HG02870 (cell line): Measurements from ENCODE around the gene WDR1.

Experiments
- ATAC-seq: cut with Tn5 transposase; IDR thresholded peaks from one replicate; pipeline ENCODE4 v1.9.1; 2021; ENCODE audit warnings: mild to moderate bottlenecking, moderate library complexity; ENCODE audit not compliant: unreplicated experiment

The WDR1 gene

GRCh38 chr4:10114607-10115006 is 2.0 kb downstream of the WDR1 start:
- ATAC-seq = no peak

GRCh38 chr4:10114147-10114546 is 2.5 kb downstream of the WDR1 start:
- no peak for ATAC-seq

- ATAC-seq = no peak
These were observed 3.1 kb downstream of the WDR1 start for GRCh38 chr4:10113362-10114047.

GRCh38 chr4:10112658-10113284 is 3.8 kb downstream of the WDR1 start:
- no peak for ATAC-seq

DNA sequence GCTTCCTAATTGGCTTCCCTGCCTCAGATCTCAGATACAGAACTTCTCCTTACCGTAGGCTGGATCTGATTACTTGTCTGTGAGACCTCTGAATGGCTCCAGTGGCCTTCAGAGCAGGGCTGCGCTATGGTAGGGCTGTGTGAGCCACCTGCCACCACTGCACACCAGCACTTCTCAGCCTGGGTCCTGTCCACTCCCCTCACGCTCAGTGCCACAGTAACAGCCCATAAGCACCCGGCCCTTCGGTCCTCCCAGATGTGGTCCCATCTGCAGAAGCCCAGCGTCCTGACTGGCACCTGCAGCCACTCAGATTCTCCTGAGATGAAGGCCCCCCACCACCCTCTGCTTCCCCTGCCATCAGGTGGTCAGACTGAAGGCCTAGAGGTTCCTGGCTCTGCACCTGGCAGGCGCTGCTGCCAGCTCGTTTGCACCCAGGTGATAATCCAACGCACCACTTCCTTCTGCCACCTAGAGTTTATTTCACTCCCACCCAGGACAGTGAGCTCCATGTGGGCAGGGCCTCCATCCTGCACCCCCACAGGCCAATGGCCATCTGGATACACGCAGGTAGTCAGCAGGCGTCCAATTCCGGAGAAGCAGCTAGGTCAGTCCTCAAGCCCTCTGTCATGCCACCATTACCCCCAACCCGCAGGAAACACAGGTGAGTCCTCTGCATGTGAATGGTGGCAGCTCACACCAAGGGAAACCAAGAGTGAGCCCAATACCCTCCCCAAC is 5.4 kb downstream of the WDR1 start:
- ATAC-seq = no peak

DNA sequence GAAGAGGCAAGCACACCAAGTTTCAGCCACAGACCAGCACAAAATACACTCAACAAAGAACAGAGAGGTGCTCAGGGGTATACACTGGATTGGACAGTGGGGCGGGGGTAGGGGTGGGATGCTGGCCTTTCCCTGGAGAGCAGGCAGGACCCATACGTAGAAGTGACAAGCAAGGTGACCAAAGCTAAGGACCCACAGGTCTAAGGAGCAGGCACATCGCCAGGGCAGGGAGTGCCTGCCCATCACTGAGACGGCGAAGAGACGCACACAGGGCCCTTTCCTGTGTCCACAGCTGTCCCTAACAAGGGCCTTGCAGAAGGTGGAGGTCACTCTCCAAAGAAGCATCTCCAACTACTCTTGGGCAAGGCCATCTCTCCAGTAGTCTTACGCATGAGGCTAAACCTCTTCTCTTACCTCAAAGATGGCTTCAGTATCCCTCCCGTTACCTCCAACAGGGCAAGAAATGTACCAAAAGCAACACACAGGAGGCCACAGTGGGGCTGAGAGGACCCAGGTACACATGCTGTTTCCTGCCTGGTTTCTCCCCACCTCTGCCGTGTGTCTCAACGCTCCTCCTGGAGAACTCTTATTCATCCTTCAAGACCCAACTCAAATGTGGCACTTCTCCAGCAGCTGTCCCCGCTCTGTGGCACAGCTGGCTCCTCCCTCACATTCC is 6.5 kb downstream of the WDR1 start:
- ATAC-seq = no peak

DNA sequence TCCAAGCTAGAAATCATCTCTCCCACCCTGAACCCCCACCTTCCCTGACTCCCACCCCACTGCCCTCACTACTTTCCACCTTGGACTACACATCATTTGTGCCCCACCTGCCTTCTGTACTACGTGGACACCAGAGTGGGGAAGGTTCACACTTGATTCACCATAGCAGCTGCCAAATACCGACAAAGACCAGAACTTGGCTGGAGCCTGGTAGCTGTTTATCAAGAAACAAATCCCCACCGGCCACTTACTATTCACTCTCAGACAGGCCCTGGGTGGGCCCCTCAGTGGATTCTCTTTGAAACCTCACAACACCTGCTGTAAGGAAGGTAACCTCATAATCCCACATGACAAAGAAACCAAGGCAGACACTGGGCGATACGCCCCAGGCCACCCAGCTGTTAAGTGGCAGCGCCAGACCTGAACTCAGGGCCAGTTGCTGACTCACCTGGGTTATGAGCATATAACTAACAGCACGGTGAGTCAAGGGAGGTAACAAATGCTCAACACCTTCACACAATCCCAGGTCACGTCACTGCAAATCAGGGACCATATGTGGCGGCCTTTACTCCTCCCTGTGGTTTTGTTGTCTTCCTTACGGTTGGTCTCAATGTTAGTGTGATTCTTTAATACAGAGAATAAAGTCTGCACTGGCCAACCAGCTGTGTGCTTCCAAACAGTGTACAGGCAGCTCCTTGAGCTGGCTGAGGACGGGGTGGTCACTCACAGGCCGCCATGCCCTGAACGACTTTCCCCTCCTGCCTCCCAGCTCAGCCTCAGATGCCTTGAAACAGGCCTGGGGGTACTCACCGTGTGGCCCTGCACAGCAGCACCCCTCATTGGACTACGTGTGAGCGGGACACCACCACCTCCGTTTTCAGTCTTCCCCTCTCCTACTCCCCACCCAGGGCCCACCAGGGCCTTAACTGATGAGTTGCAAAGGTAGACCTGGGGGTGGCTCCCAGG is 7.5 kb downstream of the WDR1 start:
- no peak for ATAC-seq

DNA sequence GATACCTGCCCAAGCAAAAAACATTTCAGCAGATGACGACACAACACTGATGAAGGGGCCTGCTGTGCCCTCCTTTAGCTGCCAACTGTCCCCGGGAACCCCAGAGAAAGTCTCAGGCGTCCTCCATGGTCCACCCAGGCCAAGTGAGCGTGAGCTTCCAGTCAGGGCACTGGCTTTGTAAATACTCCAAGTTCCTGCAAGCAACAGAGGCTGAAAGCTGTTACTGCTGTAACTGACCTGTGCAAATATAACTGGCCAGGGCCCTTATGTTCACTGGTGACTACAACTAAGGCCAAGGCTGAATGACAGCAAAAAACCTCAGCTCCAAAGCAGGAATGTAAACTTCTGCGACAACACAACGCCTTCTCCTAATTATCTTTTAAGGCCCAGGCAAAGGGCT is 8.2 kb downstream of the WDR1 start:
- no peak for ATAC-seq

DNA sequence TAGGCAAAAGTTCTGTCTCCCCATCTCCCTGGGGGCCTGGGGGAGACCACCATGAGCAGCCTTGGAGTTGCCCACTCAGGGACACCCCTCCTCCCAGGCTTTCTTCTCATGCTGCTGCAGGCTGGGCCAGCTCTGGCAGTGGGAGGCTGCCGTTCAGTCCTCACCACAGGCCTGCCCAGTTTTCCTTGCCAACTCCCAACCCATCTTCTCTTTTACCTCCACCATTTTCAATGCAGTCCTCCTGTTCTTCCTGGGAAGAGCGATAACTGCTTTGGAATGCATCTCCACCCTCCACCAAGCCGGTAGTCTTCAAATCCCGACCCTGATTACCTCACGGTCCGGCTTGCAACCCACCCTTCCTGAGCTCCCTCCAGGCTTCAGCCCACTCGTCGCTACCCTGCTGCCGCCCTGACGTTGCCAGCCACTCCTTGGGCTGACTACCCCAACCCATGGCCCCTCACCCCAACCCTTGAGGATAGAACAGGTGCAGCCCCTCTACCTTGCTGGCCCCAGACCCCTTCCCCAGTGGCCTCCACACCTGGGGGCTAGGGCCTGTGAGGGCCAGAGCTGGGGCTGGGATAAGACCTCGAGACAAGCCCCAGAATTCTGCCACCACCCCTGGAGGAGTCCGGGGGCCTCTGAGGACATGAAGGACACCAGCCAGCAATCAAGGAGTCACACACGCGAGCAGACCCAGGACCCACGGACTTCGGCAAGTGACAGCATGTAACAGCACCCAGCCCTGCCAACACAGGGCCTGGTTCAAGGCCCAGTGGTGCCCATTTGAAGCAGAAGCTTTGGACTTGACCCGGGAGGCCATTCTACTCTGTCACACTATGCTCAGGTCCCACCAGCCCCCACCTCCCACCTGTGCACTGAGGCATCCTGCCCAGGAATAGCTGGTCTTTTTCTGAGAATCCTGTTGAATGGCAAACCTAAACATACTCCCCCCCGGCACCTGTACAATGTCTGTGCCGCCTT is 9.2 kb downstream of the WDR1 start:
- ATAC-seq = no peak

DNA sequence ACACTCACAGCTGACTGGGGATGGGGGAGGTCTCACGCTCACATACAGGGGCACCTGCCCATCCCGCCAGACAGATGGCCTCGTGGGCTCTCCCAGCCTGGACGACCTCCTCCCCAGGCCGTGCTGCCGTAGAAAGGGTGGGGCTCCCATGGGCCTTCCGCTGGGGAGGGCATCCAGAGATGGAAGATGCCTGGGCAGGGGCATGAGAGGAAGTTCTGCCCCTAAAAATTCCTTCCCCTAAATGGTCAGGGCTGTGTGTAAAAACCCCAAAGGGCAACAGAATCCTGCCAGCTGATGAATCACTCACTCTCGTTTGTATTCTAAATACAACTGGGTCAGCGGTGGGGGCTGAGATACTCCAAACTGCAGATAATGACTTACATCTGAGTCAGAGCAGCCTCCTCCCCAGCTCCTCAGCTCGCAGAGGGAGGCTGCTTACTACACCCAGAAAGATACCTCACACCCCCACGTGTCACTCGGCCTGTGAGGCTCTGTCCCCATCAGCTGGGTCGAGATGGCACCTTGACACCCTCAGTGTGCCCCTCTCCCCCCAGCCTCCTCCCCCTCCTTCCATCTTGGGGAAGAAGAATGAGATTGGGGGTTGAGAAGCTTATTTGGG is 10.1 kb downstream of the WDR1 start:
- peak; percentile 48 for ATAC-seq

- ATAC-seq = no peak
These were observed 10.7 kb downstream of the WDR1 start for GRCh38 chr4:10105920-10106319.

- no peak for ATAC-seq
These were observed 11.2 kb downstream of the WDR1 start for GRCh38 chr4:10105421-10105820.

DNA sequence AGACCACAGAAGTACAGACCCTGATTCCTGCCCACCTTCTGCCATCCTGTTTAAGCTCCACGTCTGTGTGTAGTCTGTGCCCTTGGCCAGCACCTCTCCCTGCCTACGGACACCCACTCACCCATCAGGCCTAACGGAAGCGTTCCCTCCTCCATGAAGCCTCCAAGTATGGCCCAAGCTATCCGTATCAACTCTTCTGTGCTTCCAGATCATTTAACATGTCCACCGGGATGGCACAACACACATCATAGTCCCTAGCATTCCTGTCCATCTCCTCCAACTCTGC is 11.7 kb downstream of the WDR1 start:
- ATAC-seq = no peak

GRCh38 chr4:10104211-10104990 is 12.2 kb downstream of the WDR1 start:
- ATAC-seq = peak; percentile 46

DNA sequence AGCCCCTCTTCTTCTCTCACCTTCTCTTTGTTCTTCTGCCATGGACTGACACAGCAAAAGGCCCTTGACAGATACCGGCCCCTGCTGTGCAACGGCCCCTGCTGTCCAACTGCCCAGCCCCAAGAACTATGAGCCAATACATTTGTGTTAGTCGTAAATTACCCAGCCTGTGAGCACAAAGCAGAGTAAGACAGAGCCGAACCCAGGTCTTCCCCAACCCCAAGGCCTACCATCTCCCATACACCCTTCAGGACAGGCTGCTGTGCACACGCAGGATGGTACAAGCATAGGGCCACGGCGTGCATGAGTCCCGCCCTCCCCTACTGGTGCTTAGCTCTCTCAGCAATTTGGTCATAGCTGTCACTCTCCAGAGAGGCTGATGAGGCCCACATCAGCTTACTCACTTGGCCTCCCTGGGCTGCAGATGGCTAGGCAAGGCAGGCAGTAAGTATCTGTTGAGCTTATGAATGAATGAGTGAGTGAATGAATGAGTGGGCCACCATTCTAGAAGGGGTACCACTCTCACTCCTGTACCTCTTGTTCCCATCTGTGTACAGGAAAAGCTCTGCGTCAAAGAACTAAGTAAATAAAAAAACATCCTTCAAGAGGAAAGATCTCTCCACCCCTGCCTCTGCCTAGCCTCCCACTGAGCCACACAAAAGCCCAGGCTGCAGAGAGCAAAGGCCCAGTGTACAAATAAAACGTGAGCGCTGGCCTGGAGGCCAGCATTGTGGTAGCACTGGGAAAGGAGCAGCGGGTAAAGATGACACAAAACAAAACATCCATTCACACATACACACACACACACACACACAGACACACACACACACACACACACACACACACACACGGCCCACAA is 13.9 kb downstream of the WDR1 start:
- ATAC-seq = no peak

DNA sequence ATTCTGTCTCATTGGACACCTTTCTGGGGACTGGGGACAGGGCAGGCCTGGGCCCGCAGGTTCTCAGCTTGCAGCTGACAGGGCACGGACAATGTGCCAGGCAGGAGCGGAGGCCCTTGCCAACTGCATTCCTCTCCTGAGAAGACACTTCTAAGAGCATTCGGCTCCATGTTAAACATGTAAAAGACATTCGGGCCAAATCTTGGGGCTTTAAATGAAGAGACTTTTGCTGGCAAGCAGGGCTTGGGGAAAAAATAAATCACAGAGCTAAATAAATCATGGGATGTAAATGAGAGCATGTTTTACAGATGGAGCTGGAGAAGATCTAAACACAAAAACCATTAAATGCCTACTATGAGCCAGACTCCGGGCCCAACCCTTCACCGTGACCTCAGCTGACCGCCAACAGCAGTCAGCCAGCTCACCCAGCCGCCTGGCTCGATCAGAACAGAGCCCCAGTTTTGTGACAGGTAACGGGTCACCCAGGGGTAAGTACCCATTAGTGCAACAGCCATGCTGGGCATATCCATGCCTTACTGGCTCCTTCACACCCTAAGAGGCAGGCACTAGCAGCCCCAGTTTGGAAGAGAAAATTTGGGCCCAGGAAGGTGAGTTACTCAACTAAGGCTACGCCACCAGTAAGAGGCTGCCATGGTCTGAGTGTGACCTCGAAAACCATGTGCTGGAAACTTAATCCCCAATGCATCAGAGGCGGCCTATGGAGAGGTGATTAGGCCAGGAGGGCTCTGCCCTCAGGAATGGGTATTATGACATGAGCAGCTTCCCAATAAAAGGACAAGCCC is 14.7 kb downstream of the WDR1 start:
- no peak for ATAC-seq
